Stimulated activated CD8-positive, alpha-beta memory T cell treated with anti-CD3 and anti-CD28 coated beads, Interleukin-2, amount 100 ng/mL, for 1 hour (primary cell): ENCODE measurements around the gene SMAD6.

Source experiments
- DNase-seq, 2 donors: peaks; one replicate each; pipeline ENCODE4 v3.0.0-alpha.2; 2020; ENCODE audit warnings: low read depth in 2 of 2

The SMAD6 gene

DNA sequence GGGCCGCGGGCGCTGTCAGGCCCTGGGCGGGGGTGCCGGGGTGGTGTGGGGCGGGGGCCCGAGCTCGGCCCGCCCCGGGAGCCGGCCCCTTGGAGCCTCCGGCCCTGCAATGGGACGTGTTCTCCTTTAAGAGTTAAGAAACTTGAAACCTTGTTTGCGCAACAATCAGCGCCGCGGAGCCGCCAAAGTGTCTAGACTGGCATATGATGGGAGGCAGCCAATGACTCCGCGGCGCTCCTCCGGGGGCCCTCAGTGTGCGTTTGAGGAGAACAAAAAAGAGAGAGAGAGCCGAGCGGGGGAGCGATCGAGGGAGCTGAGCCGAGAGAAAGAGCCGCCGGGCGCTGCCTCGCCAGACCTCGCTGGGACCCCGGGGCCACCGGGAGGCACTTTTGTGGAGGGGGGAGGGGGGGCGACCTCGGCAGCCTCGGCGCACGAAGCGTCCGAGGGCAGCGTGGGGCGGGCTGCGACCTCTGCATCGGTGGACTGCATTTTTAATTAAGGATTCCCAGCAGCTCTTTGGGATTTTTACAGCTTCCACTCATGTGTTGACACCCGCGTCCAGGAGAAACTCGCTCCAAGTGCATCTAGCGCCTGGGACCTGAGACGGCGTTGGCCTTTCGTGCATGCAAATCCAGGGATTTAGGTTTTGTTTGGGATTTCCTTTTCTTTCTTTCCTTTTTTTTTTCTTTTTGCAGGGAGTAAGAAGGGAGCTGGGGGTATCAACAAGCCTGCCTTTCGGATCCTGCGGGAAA, at the start of gene SMAD6:
Gene SMAD6 (plus strand): TSS at position 202 of the 752 bp plus-strand sequence. CDS start 1,023 bp downstream, outside the sequence.
- peak; percentile 42 for DNase-seq

- no peak for DNase-seq
Observed at GRCh38 chr15:66652806-66653205, 49.2 kb upstream of the SMAD6 start.

DNA sequence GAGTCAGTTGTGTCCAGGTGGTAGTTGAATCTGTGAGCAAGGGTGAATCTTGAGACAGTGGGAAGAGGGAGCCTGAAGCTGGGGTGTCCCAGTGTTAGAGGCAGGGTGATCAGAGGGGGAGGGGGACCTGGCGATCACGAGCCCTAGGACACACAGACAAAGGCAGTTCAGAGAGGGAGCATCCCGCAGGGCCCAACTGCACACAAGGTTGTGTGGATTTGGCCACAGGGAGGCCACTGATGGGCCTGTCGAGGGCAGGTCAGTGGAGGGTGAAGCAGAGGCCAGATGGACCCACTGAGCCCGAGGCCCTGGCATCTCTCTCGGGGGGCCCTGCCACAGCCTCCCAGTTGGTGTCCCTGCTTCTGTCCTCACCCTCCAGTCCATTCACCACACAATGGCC, 48.6 kb upstream of the SMAD6 start:
- no peak for DNase-seq

DNA sequence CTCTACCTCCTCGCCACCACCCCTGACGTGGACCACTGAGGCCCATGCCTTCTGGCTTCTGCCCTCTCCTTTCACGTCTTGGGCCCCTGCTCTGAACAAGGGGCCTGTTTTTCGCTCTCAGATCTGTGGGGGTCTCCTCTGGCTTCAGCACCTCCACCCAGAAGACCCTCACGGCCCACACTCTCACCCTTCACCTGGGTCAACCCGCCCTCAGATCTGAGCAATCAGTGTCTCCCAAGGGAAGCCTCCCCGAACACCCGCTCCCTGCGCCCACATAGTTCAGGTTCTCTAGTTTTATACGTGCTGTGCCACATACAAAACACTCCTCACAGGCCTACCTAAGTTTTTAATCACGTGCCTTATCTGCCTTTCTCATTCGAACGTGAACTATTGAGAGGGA, 48.2 kb upstream of the SMAD6 start:
- DNase-seq = no peak

- no peak for DNase-seq
Observed at GRCh38 chr15:66654361-66654738, 47.7 kb upstream of the SMAD6 start.

- no peak for DNase-seq
Observed at GRCh38 chr15:66654739-66655375, 47.2 kb upstream of the SMAD6 start.

DNA sequence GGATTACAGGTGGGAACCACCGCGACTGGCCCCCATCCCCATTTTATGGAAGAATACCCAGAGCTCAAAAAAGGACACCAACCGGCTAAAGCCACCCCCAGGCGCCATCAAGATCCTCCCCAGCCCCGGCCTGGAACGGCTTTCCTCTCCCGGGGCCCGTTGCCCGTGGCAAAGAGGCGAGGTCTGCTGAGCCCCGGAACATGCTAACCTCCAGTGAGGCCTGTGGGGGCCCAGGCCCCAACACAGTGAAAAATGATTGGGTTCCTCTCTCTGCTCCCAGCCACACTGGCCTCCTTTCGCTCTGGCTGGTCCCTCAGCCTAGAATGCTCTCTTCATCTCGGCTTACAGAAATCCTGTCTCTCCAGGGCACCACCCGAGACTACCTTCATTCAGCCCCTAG, 46.5 kb upstream of the SMAD6 start:
- no peak for DNase-seq

- no peak for DNase-seq
Observed at GRCh38 chr15:66655997-66656396, 46.0 kb upstream of the SMAD6 start.

DNA sequence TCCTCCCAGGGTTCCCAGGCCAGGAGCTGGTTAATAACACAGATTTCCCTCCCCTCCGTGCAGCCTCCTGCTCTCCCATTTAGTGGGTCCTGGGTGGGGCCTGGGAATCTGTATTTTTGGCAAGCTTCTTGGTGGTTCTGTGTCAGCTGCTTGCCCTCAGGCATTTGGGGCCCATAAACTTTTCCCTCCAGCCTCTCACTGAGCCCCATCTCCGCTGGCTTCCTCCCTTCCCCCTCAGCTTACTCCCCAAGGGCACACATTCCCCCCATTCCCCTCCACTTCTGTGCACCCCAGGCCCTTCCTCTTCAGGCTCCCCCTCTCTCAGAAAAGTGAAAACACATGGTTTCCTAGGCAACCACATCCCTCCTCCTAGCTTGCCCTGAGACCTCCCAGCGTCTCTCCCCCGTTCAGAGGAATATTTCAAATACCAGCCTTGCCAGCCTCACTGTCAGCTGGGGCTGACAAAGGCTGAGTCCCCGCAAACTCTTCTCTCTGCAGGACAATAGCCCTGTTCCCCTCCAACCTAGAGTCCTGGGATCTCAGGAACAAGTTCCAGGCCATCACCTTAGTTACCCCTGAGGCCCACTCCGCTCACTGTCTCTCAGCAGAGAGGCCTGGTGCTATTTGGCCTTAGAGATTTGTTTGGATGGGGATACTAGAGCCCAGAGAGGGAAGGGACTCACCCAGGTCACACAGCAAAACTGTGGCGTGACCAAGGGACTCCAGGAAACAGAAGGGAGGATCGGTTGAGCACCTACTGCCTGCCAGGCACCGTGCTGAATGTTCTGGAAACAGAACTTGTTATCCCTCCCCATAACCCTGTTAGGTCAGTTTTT, 44.6 kb upstream of the SMAD6 start:
- no peak for DNase-seq

DNA sequence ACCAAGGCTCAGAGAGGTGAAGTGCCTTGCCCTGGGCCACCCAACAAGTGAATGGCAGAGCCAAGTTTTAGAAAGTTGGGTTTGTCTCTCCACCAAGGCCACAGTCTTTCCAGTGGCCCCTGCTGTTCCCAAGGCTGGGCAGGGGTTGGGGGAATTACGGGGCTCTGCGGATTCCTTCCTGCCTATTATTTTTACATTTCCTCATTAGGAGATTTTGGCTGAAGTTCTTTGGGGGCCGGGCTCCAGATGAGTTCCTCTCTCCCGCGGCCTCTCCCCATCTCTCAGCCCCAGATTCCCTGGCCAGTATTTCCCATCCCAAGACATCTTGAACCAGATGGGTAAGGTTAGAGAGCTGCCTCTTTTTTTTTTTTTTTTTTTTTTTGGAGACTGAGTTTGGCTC, 44.0 kb upstream of the SMAD6 start:
- no peak for DNase-seq

DNA sequence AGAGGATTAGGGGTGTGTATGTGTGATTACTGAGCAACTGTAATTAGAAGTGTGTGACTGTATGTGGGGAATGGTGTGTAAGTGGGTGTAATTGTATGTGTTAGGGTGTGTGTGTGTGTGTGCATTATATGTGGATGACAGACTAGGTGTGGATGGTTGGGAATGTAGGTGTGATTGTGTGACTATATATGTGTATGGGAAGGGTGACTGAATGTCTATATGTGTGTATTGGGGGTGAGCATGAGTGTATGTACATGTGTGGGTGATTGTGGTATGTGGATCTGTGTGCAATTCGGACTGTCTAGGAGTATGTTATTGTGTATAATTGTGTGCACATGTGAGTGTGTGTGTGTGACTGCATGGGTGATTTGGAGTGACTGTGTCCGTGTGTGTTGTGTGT, 43.2 kb upstream of the SMAD6 start:
- no peak for DNase-seq

DNA sequence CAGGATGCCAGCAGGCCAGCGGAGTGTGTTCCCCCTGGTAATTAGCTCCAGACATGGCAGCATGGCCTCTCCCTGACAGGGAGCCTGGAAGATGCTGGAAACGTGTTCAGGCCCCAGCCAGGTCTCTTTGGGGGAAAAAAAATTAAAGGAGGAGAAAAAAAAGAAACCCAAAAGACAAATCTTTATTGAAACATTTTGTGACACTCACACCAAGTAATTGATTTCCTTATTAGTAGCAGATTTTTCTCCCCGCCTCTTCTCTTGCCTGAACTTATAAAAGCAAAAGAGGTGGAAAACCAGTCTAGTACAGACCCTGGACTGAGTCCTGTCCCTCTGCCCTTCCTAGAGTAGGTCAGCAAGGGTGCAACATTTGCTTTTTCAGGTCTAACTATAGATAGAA, 42.7 kb upstream of the SMAD6 start:
- DNase-seq = no peak

DNA sequence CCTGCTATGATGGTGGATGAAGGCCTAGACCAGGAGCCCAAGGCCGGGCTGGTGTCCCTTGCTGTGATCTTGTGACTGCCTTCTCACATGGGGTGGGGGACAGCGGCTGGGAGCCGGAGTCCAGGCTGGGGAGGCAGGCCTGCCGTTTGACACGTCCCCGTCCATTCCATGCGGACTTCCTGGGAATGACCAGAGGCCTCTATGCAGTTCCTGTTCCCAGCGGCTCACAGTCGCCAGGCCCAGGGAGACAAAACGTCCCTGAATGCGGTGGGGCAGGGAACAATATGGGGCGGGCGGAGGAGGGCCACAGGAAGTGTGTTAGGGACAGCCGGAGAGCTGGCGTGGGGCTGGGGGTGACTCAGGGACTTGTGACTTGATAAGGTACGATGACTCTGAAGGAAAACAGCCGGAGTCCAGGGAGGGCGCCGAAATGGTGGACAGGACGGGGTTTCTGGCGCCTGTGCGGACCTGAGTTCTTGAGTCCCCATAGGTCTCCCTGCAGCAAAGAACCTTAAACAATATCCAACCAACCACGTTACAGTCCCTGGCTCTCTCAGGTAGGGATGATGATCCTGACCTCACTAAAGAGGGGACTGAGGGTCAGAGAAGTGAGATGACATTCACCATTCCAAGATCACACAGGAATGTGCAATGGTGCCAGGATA, 40.5 kb upstream of the SMAD6 start:
- no peak for DNase-seq

GRCh38 chr15:66662522-66662921, 39.5 kb upstream of the SMAD6 start:
- DNase-seq = no peak

GRCh38 chr15:66663664-66664063, 38.4 kb upstream of the SMAD6 start:
- no peak for DNase-seq

DNA sequence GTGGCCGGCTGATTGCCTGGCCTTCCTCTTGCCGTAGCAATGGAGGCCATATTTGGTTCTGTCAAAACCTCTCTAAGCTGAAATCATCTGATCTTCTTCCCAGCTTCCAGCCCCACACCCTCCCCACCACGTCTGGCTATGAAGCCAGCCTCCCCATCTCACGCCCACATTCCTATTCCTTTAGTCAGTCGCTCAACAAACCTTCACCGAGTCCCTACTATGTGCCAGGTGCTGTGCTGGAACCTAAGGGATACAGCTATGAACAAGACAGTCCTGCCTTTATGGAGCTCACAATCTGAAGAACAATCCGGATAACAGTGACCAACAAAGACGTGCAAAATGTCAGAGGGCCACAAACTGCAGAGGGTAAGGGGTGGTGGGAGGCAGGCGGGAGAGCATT, 31.9 kb upstream of the SMAD6 start:
- DNase-seq = no peak

- DNase-seq = no peak
Observed at GRCh38 chr15:66670762-66671580, 31.1 kb upstream of the SMAD6 start.

DNA sequence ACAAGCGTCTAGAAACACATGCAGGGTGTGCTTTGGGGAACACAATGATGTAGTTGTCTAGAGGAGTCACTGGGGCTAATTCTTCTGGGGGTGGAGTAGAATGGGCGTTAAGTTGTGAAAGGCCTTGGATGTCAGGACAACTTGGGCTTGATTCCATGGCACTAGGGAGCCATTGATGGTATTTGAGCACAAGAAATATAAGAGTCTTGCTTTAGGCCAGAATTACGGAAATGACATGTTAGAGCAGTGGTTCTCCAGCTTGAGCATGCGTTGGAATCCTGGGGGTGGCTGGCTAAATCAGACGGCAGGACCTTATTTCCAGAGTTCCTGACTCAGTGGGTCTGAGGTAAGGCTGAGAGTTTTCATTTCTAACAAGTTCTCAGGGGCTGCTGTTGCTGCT, 29.2 kb upstream of the SMAD6 start:
- no peak for DNase-seq

- DNase-seq = no peak
Observed at GRCh38 chr15:66673410-66674322, 28.4 kb upstream of the SMAD6 start.

GRCh38 chr15:66674756-66675155, 27.3 kb upstream of the SMAD6 start:
- DNase-seq = no peak
